Mucosa of descending colon (tissue), 3 donors: ENCODE results near the gene COL1A1. TPM values are rescaled to one million over a fixed set of nuclear protein-coding genes. Genes with fewer than 3 reads are reported as not detected.

Experiments used
- ATAC-seq: fragments of 200-7000 bp; cut with Tn5 transposase; one replicate; pipeline ENCODE4 v1.9.1; 2020; ENCODE audit warnings: mild to moderate bottlenecking, moderate library complexity
- DNase-seq, 3 donors: peaks; one replicate each; pipeline ENCODE4 v3.0.0-alpha.2; 2020
- H3K36me3 ChIP-seq: fragments of 200-600 bp; one replicate; pipeline ENCODE4 v1.8.0; 2021; ENCODE audit warnings: low read depth, mild to moderate bottlenecking
- H3K4me1 ChIP-seq: fragments of 200-600 bp; one replicate; pipeline ENCODE4 v1.8.0; 2021; ENCODE audit warnings: low read depth, mild to moderate bottlenecking
- H3K4me3 ChIP-seq: fragments of 200-600 bp; one replicate; pipeline ENCODE4 v1.8.0; 2021; ENCODE audit warnings: mild to moderate bottlenecking
- H3K9me3 ChIP-seq: fragments of 200-600 bp; one replicate; pipeline ENCODE4 v1.8.0; 2021; ENCODE audit warnings: mild to moderate bottlenecking
- intact Hi-C, 2 donors: fragments of 100-400 bp; cut with DNase I in 1 of 2; cut with micrococcal nuclease in 1 of 2; formaldehyde crosslinking; loops; one replicate each; pipeline versions ENCODE4 v1.11.0 to v1.11.1; 2022; cut with DNase I, micrococcal nuclease
- total RNA-seq, 3 donors: library from RNA; stranded (reverse); fragmentation: NEBNext Ultra II Directional in 2 of 3; extraction: Animal tissue kit (Norgen Biotek cat#: 25700) in 2 of 3; gene quantifications; one replicate each; pipeline versions ENCODE4 v1.2.1 to v1.2.4, GENCODE V29; 2021 to 2023
- TF ChIP-seq, protein P1 (sequence below): fragments of 200-600 bp; IDR thresholded peaks from one replicate; pipeline ENCODE4 v1.8.0; 2022; ENCODE audit warnings: antibody characterized with exemption, mild to moderate bottlenecking
- donor health status: DM: no; HTN: no; CAD: no; lungs with moderate emphysema.
- donor health status: DM: no; HTN: no; CAD: no.
- donor health status: DM: no; HTN: yes; CAD: no.

Gene COL1A1
- total RNA-seq, 3 donors from 2014 or later = 53.0 to 248 (median 160) TPM

DNA sequence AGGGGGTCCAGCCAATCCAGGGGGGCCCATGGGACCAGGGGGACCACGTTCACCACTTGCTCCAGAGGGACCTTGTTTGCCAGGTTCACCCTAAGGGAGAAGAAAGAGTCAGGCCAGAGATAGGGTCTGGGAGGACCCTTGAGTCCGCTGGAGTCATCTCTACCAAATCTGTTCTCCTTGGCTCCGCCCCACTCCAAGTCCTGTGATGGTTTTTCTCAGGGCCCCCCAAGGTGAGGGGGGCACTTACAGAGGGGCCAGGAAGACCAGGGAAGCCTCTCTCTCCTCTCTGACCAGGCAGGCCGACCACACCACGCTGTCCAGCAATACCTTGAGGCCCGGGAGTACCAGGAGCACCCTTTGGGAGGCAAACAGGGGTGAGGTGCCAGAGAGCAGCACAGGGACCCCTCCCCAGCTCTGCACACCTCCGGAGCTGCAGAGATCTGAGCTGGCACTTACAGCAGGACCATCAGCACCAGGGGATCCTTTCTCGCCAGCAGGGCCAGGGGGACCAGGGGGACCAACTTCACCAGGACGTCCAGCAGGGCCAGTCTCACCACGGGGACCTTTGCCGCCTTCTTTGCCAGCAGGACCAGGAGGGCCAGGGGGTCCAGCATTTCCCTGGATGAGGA lies 12.4 kb downstream of the COL1A1 start:
- TF ChIP-seq, protein P1, sequence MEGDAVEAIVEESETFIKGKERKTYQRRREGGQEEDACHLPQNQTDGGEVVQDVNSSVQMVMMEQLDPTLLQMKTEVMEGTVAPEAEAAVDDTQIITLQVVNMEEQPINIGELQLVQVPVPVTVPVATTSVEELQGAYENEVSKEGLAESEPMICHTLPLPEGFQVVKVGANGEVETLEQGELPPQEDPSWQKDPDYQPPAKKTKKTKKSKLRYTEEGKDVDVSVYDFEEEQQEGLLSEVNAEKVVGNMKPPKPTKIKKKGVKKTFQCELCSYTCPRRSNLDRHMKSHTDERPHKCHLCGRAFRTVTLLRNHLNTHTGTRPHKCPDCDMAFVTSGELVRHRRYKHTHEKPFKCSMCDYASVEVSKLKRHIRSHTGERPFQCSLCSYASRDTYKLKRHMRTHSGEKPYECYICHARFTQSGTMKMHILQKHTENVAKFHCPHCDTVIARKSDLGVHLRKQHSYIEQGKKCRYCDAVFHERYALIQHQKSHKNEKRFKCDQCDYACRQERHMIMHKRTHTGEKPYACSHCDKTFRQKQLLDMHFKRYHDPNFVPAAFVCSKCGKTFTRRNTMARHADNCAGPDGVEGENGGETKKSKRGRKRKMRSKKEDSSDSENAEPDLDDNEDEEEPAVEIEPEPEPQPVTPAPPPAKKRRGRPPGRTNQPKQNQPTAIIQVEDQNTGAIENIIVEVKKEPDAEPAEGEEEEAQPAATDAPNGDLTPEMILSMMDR = no peak
- Histone ChIP-seq H3K36me3 (no peaks in the 10 kb centered on the region), H3K4me3 (no peak overlapping the region), H3K9me3 (no peaks in the 10 kb centered on the region), H3K4me1 (peaks cover 2% of the 10 kb centered on the region)
- no peak for DNase-seq
- intact Hi-C loops = no loop called here
- no peak for ATAC-seq

DNA sequence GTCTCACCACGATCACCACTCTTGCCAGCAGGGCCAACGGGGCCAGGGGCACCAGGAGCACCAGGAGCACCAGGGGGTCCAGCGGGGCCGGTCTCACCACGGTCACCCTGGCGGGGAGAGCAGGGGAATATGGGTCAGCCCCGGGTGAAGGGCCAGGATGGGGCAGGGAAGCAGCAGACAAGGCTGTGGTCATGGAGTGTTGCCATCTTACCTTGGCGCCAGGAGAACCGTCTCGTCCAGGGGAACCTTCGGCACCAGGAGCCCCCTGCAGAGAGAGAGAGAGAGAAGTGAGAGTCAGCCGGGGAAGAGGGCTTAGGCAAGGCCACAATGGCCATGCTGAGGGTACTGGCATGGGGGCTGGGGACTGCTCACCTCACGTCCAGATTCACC lies 12.9 kb downstream of the COL1A1 start:
- intact Hi-C loops = no loop called here
- TF ChIP-seq, protein P1 = no peak
- no peaks in the 10 kb centered on the region for H3K36me3 ChIP-seq

DNA sequence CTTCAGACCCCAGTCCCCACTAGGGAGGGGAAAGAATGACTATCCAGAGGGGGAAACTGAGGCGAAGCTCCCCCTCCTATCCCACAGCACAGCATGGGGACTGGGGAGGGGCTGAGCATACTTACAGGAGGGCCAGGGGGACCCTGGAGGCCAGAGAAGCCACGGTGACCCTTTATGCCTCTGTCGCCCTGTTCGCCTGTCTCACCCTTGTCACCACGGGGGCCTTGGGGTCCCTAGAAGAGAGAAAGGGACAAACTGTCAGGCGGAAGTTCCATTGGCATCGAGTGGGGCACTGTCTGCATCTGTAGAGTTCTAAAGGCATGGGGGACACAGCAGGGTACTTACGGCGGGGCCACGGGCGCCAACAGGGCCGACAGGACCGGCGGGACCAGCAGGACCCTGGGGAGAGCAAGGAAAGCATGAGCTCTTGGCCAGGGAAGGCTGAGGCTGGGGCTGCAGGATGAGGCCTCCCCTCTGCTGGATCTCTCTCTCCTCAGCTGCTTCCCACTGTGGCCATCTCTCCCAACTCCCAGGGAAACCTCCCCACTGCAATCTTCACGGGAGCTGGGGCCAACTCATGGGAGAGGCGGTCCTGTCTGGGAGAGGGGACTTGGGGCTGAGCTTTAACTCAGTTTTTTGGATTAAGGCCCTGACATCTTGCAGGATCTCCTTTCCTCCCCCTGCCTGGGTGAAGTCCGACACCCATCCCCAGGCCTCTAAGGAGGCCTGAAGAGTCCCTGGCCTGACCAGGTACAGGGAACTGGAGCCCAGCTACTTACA lies 13.5 kb downstream of the COL1A1 start:
- TF ChIP-seq, protein P1 = no peak
- ATAC-seq (no peak), DNase-seq (peak in 1 of 3 donors; percentile 11)
- H3K9me3 ChIP-seq = no peaks in the 10 kb centered on the region
- intact Hi-C loops = no loop called here
- no peaks in the 10 kb centered on the region for H3K36me3 ChIP-seq
- no peak overlapping the region for H3K4me3 ChIP-seq
- peaks cover 3% of the 10 kb centered on the region for H3K4me1 ChIP-seq

More for the DNA sequence above, 12.9 kb downstream of the COL1A1 start:
- no peak for ATAC-seq
- Histone ChIP-seq H3K9me3 (no peaks in the 10 kb centered on the region), H3K4me1 (peaks cover 3% of the 10 kb centered on the region), H3K4me3 (no peak overlapping the region)
- DNase-seq = no peak

DNA sequence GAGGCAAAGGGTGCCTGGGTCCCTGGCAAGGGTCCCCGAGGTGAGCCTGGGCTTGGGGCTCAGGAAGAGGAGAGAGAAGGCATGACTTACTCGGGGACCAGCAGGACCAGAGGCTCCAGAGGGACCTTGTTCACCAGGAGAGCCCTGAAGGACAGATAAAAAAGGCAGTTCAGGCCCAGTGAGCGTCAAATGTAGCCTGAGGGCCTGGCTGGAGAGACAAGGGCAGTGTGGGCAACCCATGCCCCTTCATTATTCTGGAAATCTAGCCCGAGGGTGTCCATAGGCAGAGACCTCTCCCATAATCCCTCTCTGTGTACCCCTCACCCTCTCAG lies 14.1 kb downstream of the COL1A1 start:
- Histone ChIP-seq H3K4me1 (peaks cover 3% of the 10 kb centered on the region), H3K9me3 (no peaks in the 10 kb centered on the region), H3K36me3 (no peaks in the 10 kb centered on the region), H3K4me3 (no peak overlapping the region)
- TF ChIP-seq, protein P1 = no peak
- DNase-seq (peak in 1 of 3 donors; percentile 12), ATAC-seq (no peak)
- intact Hi-C loops = no loop called here

DNA sequence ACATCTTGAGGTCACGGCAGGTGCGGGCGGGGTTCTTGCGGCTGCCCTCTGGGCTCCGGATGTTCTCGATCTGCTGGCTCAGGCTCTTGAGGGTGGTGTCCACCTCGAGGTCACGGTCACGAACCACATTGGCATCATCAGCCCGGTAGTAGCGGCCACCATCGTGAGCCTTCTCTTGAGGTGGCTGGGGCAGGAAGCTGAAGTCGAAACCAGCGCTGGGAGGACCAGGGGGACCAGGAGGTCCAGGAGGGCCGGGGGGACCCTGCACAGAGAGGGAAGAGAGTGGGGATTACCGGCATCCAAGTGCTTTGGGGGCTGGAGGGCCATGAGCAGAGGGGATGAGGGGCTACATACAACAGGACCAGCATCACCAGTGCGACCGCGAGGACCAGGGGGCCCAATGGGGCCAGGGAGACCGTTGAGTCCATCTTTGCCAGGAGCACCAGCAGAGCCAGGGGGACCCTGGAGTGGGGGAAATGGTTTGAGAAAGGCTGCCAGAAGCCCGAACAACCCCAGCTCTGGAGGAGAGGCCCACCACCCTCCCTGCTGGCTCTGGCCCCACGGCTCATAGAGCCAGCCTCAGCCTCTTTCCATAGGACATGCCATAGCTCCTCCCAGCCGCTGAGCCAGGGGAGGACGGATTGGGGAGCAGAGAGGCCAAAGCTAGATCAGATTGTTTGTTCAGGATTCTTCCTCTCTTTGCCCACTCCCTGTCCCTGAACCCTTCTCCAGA lies 14.6 kb downstream of the COL1A1 start:
- DNase-seq (peak in 1 of 3 donors; percentile 39), ATAC-seq (no peak)
- Histone ChIP-seq H3K4me3 (no peak overlapping the region), H3K36me3 (no peaks in the 10 kb centered on the region), H3K4me1 (peaks cover 3% of the 10 kb centered on the region), H3K9me3 (no peaks in the 10 kb centered on the region)
- TF ChIP-seq, protein P1 = no peak
- intact Hi-C loops = no loop called here
